Activated naive CD8-positive, alpha-beta T cell treated with anti-CD3 and anti-CD28 coated beads for 36 hours (primary cell): ENCODE results near the gene TMEM240. TPM values are rescaled to one million over a fixed set of nuclear protein-coding genes. Genes with fewer than 3 reads are reported as not detected.
"Not testable (repeated sequence)": the region's sequence is repeated elsewhere in the genome, so short reads cannot be mapped to it uniquely, and the experiment has no call there.

Source experiments
- DNase-seq: peaks from one replicate; pipeline ENCODE4 v3.0.0; 2021
- H3K27ac Mint-ChIP-seq: one replicate; pipeline ENCODE4 v1.8.0; 2022; ENCODE audit warnings: mild to moderate bottlenecking, moderate library complexity, mixed read lengths
- H3K27me3 Mint-ChIP-seq: one replicate; pipeline ENCODE4 v1.8.0; 2022; ENCODE audit warnings: mild to moderate bottlenecking, mixed read lengths
- H3K36me3 Mint-ChIP-seq: one replicate; pipeline ENCODE4 v1.8.0; 2021; ENCODE audit warnings: mild to moderate bottlenecking, mixed read lengths
- H3K4me1 Mint-ChIP-seq: one replicate; pipeline ENCODE4 v1.8.0; 2021; ENCODE audit warnings: mixed read lengths
- H3K4me3 Mint-ChIP-seq: one replicate; pipeline ENCODE4 v1.8.0; 2022; ENCODE audit warnings: mild to moderate bottlenecking, moderate library complexity, mixed read lengths
- H3K9me3 Mint-ChIP-seq: one replicate; pipeline ENCODE4 v1.8.0; 2022; ENCODE audit warnings: mixed read lengths
- total RNA-seq, 2 experiments: library from RNA; stranded (reverse); gene quantifications; one replicate each; pipeline ENCODE4 v1.2.3, GENCODE V29; 2021

The TMEM240 gene
- total RNA-seq, 2 experiments from 2014 or later, result 0.88 TPM; not detected in 1

- Mint-ChIP-seq H3K36me3 (peaks cover 31% of the 10 kb centered on the region), H3K9me3 (peaks cover 7% of the 10 kb centered on the region), H3K27ac (no peak overlapping the region), H3K27me3 (no peaks in the 10 kb centered on the region), H3K4me3 (no peak overlapping the region), H3K4me1 (no peaks in the 10 kb centered on the region)
- no peak for DNase-seq
Observed at GRCh38 chr1:1527092-1527816, 13.2 kb downstream of the TMEM240 start.

- H3K27me3 Mint-ChIP-seq, H3K4me3 Mint-ChIP-seq, H3K27ac Mint-ChIP-seq, H3K9me3 Mint-ChIP-seq, H3K4me1 Mint-ChIP-seq, DNase-seq: not testable (repeated sequence)
- H3K36me3 Mint-ChIP-seq, result peaks cover 25% of the 10 kb centered on the region
Observed at GRCh38 chr1:1526476-1526875, 13.9 kb downstream of the TMEM240 start.

- H3K4me3 Mint-ChIP-seq, H3K4me1 Mint-ChIP-seq, H3K27me3 Mint-ChIP-seq, H3K27ac Mint-ChIP-seq, H3K9me3 Mint-ChIP-seq, DNase-seq: not testable (repeated sequence)
- peaks cover 13% of the 10 kb centered on the region for H3K36me3 Mint-ChIP-seq
Observed at GRCh38 chr1:1524750-1525383, 15.6 kb downstream of the TMEM240 start.

- not testable (repeated sequence) for H3K4me3 Mint-ChIP-seq, H3K4me1 Mint-ChIP-seq, DNase-seq, H3K9me3 Mint-ChIP-seq, H3K36me3 Mint-ChIP-seq, H3K27ac Mint-ChIP-seq, H3K27me3 Mint-ChIP-seq
Observed at GRCh38 chr1:1523651-1524050, 16.8 kb downstream of the TMEM240 start.

GRCh38 chr1:1523226-1523625 lies 17.2 kb downstream of the TMEM240 start:
- not testable (repeated sequence) for H3K4me1 Mint-ChIP-seq, H3K4me3 Mint-ChIP-seq, H3K27ac Mint-ChIP-seq, H3K9me3 Mint-ChIP-seq, H3K27me3 Mint-ChIP-seq, DNase-seq, H3K36me3 Mint-ChIP-seq

- DNase-seq, H3K27ac Mint-ChIP-seq, H3K4me3 Mint-ChIP-seq, H3K4me1 Mint-ChIP-seq, H3K9me3 Mint-ChIP-seq, H3K27me3 Mint-ChIP-seq: not testable (repeated sequence)
- H3K36me3 Mint-ChIP-seq, result peaks cover 12% of the 10 kb centered on the region
Observed at GRCh38 chr1:1522536-1522935, 17.9 kb downstream of the TMEM240 start.

- Mint-ChIP-seq H3K27ac (no peak overlapping the region), H3K4me3 (no peak overlapping the region), H3K36me3 (peaks cover 12% of the 10 kb centered on the region), H3K4me1 (no peaks in the 10 kb centered on the region), H3K9me3 (no peaks in the 10 kb centered on the region), H3K27me3 (no peaks in the 10 kb centered on the region)
- no peak for DNase-seq
Observed at GRCh38 chr1:1521331-1521730, 19.1 kb downstream of the TMEM240 start.

- not testable (repeated sequence) for H3K4me3 Mint-ChIP-seq, H3K4me1 Mint-ChIP-seq, H3K9me3 Mint-ChIP-seq, H3K27me3 Mint-ChIP-seq, H3K27ac Mint-ChIP-seq, DNase-seq
- H3K36me3 Mint-ChIP-seq, result peaks cover 16% of the 10 kb centered on the region
Observed at GRCh38 chr1:1519805-1520505, 20.5 kb downstream of the TMEM240 start.

GRCh38 chr1:1518621-1519007 lies 21.8 kb downstream of the TMEM240 start:
- peaks cover 20% of the 10 kb centered on the region for H3K36me3 Mint-ChIP-seq
- H3K27me3 Mint-ChIP-seq, DNase-seq, H3K4me3 Mint-ChIP-seq, H3K9me3 Mint-ChIP-seq, H3K27ac Mint-ChIP-seq, H3K4me1 Mint-ChIP-seq: not testable (repeated sequence)

- Mint-ChIP-seq H3K9me3 (no peaks in the 10 kb centered on the region), H3K27me3 (no peaks in the 10 kb centered on the region), H3K36me3 (peaks cover 20% of the 10 kb centered on the region), H3K4me3 (no peak overlapping the region), H3K4me1 (no peaks in the 10 kb centered on the region), H3K27ac (no peak overlapping the region)
- DNase-seq, result no peak
Observed at GRCh38 chr1:1517973-1518620, 22.3 kb downstream of the TMEM240 start.

GRCh38 chr1:1516923-1517322 lies 23.5 kb downstream of the TMEM240 start:
- H3K4me1 Mint-ChIP-seq, DNase-seq, H3K4me3 Mint-ChIP-seq, H3K9me3 Mint-ChIP-seq, H3K27ac Mint-ChIP-seq, H3K27me3 Mint-ChIP-seq: not testable (repeated sequence)
- H3K36me3 Mint-ChIP-seq, result peaks cover 20% of the 10 kb centered on the region

GRCh38 chr1:1514376-1514775 lies 26.0 kb downstream of the TMEM240 start:
- not testable (repeated sequence) for H3K27me3 Mint-ChIP-seq, H3K4me3 Mint-ChIP-seq, DNase-seq, H3K9me3 Mint-ChIP-seq, H3K27ac Mint-ChIP-seq, H3K4me1 Mint-ChIP-seq
- H3K36me3 Mint-ChIP-seq, result peaks cover 23% of the 10 kb centered on the region

GRCh38 chr1:1513675-1514074 lies 26.7 kb downstream of the TMEM240 start:
- DNase-seq, H3K27me3 Mint-ChIP-seq, H3K27ac Mint-ChIP-seq, H3K4me1 Mint-ChIP-seq, H3K9me3 Mint-ChIP-seq: not testable (repeated sequence)
- Mint-ChIP-seq H3K4me3 (peak overlapping the region; percentile 74), H3K36me3 (peaks cover 22% of the 10 kb centered on the region)

- not testable (repeated sequence) for H3K9me3 Mint-ChIP-seq, H3K27me3 Mint-ChIP-seq, H3K4me1 Mint-ChIP-seq
- Mint-ChIP-seq H3K4me3 (peak overlapping the region; percentile 77), H3K27ac (peak overlapping the region; percentile 45), H3K36me3 (peaks cover 12% of the 10 kb centered on the region)
- DNase-seq, result peak; percentile 42
Observed at GRCh38 chr1:1512425-1512824, 28.0 kb downstream of the TMEM240 start.

GRCh38 chr1:1511533-1512285 lies 28.7 kb downstream of the TMEM240 start, which contains the start of gene ATAD3A:
TSS of gene ATAD3A (plus strand) at chr1:1512162. CDS start at chr1:1512269, 107 bp downstream.
- Mint-ChIP-seq H3K27ac (peak within 1 kb of the TSS; percentile 86), H3K4me1 (peaks cover 5% of the 10 kb centered on the region), H3K4me3 (peak within 1 kb of the TSS; percentile 83), H3K9me3 (peaks cover 2% of the 10 kb centered on the region), H3K36me3 (peaks cover 12% of the 10 kb centered on the region), H3K27me3 (no peaks in the 10 kb centered on the region)
- DNase-seq, result peak; percentile 98
